Upper lobe of right lung (tissue), 1 donor: ENCODE data around the gene HSPA1A. TPM values are rescaled to one million over a fixed set of nuclear protein-coding genes. Genes with fewer than 3 reads are reported as not detected.
A peak's percentile ranks its signal among the peaks of the same experiment; 100 is the strongest.

Experiments used
- ATAC-seq: fragments of 200-7000 bp; cut with Tn5 transposase; one replicate; pipeline ENCODE4 v1.9.1; 2020; ENCODE audit warnings: mild to moderate bottlenecking, moderate library complexity
- DNase-seq: peaks from one replicate; pipeline ENCODE4 v3.0.0-alpha.2; 2020
- H3K27ac ChIP-seq: fragments of 200-600 bp; one replicate; pipeline ENCODE4 v1.8.0; 2022
- H3K27me3 ChIP-seq: fragments of 200-600 bp; one replicate; pipeline ENCODE4 v1.8.0; 2022; ENCODE audit warnings: mild to moderate bottlenecking
- H3K36me3 ChIP-seq: fragments of 200-600 bp; one replicate; pipeline ENCODE4 v1.8.0; 2022
- H3K4me1 ChIP-seq: fragments of 200-600 bp; one replicate; pipeline ENCODE4 v1.8.0; 2022
- H3K4me3 ChIP-seq: fragments of 200-600 bp; one replicate; pipeline ENCODE4 v1.8.0; 2022; ENCODE audit warnings: mild to moderate bottlenecking
- H3K9me3 ChIP-seq: fragments of 200-600 bp; one replicate; pipeline ENCODE4 v1.8.0; 2022
- intact Hi-C: fragments of 100-400 bp; cut with DNase I; formaldehyde crosslinking; loops from one replicate; pipeline ENCODE4 v1.11.0; 2022
- total RNA-seq: library from RNA; stranded (reverse); fragmentation: NEBNext Ultra II Directional; extraction: Animal tissue kit (Norgen Biotek cat#: 25700); gene quantifications from one replicate; pipeline ENCODE4 v1.2.1, GENCODE V29; 2021
- TF ChIP-seq, protein P1 (sequence below): fragments of 200-600 bp; IDR thresholded peaks from one replicate; pipeline ENCODE4 v1.8.0; 2022; ENCODE audit warnings: antibody characterized with exemption
- donor health status: DM: no; HTN: yes; CAD: no; lungs with severe emphysema.

Gene HSPA1A
- total RNA-seq, 1 donor from 2014 or later: 150 TPM

DNA sequence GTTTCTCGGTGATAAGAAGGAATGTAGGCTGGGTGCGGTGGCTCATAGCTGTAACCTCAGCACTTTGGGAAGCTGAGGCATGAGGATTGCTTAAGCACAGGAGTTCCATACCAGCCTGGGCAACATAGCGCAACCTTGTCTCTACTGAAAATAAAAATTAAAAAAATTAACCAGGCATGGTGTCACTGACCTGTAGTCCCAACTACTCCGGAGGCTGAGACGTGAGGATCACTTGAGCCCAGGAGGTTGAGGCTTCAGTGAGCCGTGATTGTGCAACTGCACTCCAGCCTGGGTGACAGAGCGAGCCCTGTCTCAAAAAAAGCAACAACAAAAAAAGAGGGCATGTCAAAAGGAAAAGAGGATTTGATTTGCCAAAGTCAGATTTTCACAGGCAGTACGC, 43.4 kb downstream of the HSPA1A start:
- Histone ChIP-seq H3K4me3 (no peak overlapping the region), H3K4me1 (peaks cover 6% of the 10 kb centered on the region), H3K9me3 (no peaks in the 10 kb centered on the region), H3K36me3 (peaks cover 45% of the 10 kb centered on the region), H3K27ac (no peak overlapping the region), H3K27me3 (no peaks in the 10 kb centered on the region)
- intact Hi-C loops: no loop called here
- TF ChIP-seq, protein P1, sequence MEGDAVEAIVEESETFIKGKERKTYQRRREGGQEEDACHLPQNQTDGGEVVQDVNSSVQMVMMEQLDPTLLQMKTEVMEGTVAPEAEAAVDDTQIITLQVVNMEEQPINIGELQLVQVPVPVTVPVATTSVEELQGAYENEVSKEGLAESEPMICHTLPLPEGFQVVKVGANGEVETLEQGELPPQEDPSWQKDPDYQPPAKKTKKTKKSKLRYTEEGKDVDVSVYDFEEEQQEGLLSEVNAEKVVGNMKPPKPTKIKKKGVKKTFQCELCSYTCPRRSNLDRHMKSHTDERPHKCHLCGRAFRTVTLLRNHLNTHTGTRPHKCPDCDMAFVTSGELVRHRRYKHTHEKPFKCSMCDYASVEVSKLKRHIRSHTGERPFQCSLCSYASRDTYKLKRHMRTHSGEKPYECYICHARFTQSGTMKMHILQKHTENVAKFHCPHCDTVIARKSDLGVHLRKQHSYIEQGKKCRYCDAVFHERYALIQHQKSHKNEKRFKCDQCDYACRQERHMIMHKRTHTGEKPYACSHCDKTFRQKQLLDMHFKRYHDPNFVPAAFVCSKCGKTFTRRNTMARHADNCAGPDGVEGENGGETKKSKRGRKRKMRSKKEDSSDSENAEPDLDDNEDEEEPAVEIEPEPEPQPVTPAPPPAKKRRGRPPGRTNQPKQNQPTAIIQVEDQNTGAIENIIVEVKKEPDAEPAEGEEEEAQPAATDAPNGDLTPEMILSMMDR: no peak
- DNase-seq (no peak), ATAC-seq (no peak)

DNA sequence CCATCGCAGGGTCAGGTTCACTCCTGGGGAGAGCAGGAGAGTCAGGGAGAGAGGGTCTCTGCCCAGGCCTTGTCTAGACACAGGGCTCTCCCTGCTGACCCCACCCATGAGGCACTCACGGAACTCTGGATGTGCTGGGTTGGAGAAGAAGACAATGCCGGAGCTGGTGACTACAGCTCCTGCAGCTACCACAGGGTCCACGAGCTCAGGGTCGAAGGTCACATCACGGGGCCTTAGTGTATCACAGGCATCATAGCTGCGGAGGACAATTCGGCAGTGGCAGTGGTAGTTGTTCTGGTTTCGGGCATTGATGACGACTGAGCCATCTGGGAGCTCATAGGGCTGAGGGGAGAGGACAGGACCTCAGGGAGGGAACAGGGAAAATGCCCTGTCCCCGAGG, 44.6 kb downstream of the HSPA1A start:
- Histone ChIP-seq H3K27ac (no peak overlapping the region), H3K9me3 (no peaks in the 10 kb centered on the region), H3K27me3 (no peaks in the 10 kb centered on the region), H3K4me1 (peaks cover 6% of the 10 kb centered on the region), H3K4me3 (no peak overlapping the region), H3K36me3 (peaks cover 45% of the 10 kb centered on the region)
- intact Hi-C loops: no loop called here
- ATAC-seq (no peak), DNase-seq (no peak)
- TF ChIP-seq, protein P1: no peak

DNA sequence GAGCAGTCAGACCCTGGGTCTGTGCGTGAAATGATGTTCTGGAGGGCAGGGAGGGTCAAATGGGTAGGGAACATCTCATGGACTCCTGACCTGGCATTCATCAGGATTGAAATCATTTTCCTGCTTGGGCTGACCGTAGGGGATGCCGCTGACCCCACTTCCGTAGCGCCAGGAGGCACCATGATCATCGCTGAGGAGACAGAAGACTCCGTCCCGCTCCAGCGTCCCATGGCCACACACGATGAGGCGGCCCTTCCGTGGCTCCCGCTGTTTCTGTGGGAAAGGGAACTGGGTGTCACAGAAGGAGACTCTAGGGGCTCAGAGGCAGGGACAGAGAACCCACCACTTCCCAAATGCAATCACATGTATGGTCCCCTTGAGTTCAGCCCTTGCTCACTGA, 45.0 kb downstream of the HSPA1A start:
- no peaks in the 10 kb centered on the region for H3K9me3 ChIP-seq
- intact Hi-C loops: no loop called here
- ATAC-seq (no peak), DNase-seq (no peak)
- H3K36me3 ChIP-seq: peaks cover 45% of the 10 kb centered on the region
- no peak overlapping the region for H3K27ac ChIP-seq
- TF ChIP-seq, protein P1: no peak
- peaks cover 6% of the 10 kb centered on the region for H3K4me1 ChIP-seq
- H3K4me3 ChIP-seq: no peak overlapping the region
- no peaks in the 10 kb centered on the region for H3K27me3 ChIP-seq

DNA sequence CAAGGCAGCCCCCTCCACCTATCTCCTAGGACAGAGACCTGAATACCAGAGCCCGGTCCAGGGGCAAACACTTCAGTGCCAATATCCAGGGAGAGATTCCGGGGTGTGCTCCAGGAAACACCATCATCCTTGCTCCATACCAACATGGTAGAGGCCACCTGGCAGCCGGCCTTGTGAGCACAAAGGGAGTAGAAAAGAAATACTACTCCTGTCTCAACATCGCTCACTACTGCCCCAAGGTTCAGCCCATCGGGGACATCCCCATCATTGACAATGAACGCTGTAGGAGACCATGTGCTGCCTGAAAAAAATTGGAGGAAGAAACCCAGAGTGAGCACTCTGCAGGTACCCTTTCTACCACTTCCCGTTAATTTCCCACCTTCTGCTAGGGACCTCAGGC, 45.8 kb downstream of the HSPA1A start:
- Histone ChIP-seq H3K9me3 (no peaks in the 10 kb centered on the region), H3K4me1 (peaks cover 6% of the 10 kb centered on the region), H3K36me3 (peaks cover 45% of the 10 kb centered on the region), H3K4me3 (no peak overlapping the region), H3K27me3 (no peaks in the 10 kb centered on the region), H3K27ac (no peak overlapping the region)
- intact Hi-C loops: no loop called here
- TF ChIP-seq, protein P1: no peak
- no peak for ATAC-seq
- no peak for DNase-seq

DNA sequence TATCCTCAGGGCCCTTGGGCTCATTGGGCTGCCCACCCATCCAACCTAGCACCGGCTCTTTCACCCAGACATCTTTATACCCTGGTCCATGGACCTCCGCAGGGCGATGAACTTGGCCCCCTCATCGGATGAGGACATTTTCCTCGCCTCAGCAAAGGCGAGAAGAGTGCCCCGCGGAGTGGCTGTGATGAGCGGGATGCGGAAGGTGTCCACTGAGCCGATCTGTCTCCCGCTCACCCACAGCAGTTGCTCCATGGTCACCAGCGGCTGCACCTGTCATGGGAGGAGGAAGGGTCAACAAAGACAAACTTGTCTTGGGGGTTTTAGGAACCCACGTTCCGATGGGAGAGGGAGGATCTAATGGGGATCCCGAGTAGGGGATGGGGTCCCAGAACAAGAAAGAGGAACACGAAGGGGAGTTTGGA, 46.6 kb downstream of the HSPA1A start:
- H3K27me3 ChIP-seq: no peaks in the 10 kb centered on the region
- intact Hi-C loops: no loop called here
- peak overlapping the region; percentile 88 for H3K4me3 ChIP-seq
- ATAC-seq (no peak), DNase-seq (no peak)
- H3K27ac ChIP-seq: peak overlapping the region; percentile 85
- TF ChIP-seq, protein P1: no peak
- no peaks in the 10 kb centered on the region for H3K9me3 ChIP-seq
- H3K4me1 ChIP-seq: peaks cover 6% of the 10 kb centered on the region
- peaks cover 44% of the 10 kb centered on the region for H3K36me3 ChIP-seq
